Ascending aorta (tissue), 2 donors: ENCODE results near the gene C2orf92. TPM values are rescaled to one million over a fixed set of nuclear protein-coding genes. Genes with fewer than 3 reads are reported as not detected.
A peak's percentile ranks its signal among the peaks of the same experiment; 100 is the strongest.

Experiments used
- DNase-seq, 2 donors: peaks; one replicate each; pipeline ENCODE4 v3.0.0-alpha.2; 2019; ENCODE audit warnings: low spot score in 2 of 2
- H3K27ac ChIP-seq, 2 donors: fragments of 200-600 bp; sonication (generic); one replicate each; pipeline ENCODE4 v1.5.1; 2016 to 2017; ENCODE audit warnings: mild to moderate bottlenecking in 1 of 2
- H3K27me3 ChIP-seq: fragments of 200-600 bp; sonication (generic); one replicate; pipeline ENCODE4 v1.5.1; 2017
- H3K36me3 ChIP-seq, 2 donors: fragments of 200-600 bp; sonication (generic); one replicate each; pipeline ENCODE4 v1.5.1; 2016
- H3K4me1 ChIP-seq, 2 donors: fragments of 200-600 bp; sonication (generic); one replicate each; pipeline ENCODE4 v1.5.1; 2016 to 2017; ENCODE audit warnings: mild to moderate bottlenecking in 1 of 2
- H3K4me3 ChIP-seq, 2 donors: fragments of 200-600 bp; sonication (generic); one replicate each; pipeline ENCODE4 v1.5.1; 2016 to 2017; ENCODE audit warnings: mild to moderate bottlenecking in 1 of 2
- H3K9me3 ChIP-seq, 2 donors: fragments of 200-600 bp; sonication (generic); one replicate each; pipeline ENCODE4 v1.5.1; 2016
- intact Hi-C: fragments of 100-400 bp; cut with DNase I; formaldehyde crosslinking; loops from one replicate; pipeline ENCODE4 v1.15.1; 2023
- total RNA-seq: library from RNA; depleted of rRNA; stranded (reverse); fragments of >200 nt; gene quantifications from one replicate; pipeline ENCODE4 v1.1.0, GENCODE V29; 2016
- TF ChIP-seq, protein P1 (sequence below), 3 experiments: fragments of 200-600 bp in 2 of 3; fragments of 450-650 bp in 1 of 3; sonication (generic) in 2 of 3; IDR thresholded peaks; one replicate each; pipeline ENCODE4 v1.5.1; 2016 to 2019; ENCODE audit warnings: antibody characterized with exemption in 3 of 3, mild to moderate bottlenecking in 1 of 3, moderate library complexity in 1 of 3

The C2orf92 gene
- total RNA-seq, 1 donor from 2014 or later: 4.6 TPM

DNA sequence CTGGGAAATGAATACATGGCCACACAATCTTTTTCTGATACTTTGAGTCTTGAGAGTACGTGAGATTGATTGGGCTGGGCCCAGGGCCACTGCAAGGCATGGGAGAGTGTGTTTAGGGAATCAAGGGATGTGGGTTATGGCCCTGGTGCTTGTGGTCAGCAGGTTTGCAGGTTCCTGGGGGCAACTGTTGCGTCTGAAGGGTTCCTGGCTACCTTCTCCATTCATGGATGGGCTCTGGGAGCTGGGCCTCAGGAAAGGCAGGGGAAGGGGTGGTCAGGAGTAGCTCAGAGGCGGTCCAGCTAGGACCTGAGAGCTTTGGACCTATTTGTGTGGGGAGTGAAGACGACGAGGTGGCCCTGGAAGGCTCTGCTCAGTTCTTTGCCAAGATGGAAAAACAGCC is 35.5 kb downstream of the C2orf92 start:
- no peaks in the 10 kb centered on the region for H3K27me3 ChIP-seq
- H3K4me1 ChIP-seq: no peaks in the 10 kb centered on the region
- H3K4me3 ChIP-seq: no peak overlapping the region
- no peak overlapping the region for H3K27ac ChIP-seq
- no peaks in the 10 kb centered on the region for H3K9me3 ChIP-seq
- no peaks in the 10 kb centered on the region for H3K36me3 ChIP-seq
- intact Hi-C loops: no loop called here
- no peak for DNase-seq
- TF ChIP-seq, protein P1, sequence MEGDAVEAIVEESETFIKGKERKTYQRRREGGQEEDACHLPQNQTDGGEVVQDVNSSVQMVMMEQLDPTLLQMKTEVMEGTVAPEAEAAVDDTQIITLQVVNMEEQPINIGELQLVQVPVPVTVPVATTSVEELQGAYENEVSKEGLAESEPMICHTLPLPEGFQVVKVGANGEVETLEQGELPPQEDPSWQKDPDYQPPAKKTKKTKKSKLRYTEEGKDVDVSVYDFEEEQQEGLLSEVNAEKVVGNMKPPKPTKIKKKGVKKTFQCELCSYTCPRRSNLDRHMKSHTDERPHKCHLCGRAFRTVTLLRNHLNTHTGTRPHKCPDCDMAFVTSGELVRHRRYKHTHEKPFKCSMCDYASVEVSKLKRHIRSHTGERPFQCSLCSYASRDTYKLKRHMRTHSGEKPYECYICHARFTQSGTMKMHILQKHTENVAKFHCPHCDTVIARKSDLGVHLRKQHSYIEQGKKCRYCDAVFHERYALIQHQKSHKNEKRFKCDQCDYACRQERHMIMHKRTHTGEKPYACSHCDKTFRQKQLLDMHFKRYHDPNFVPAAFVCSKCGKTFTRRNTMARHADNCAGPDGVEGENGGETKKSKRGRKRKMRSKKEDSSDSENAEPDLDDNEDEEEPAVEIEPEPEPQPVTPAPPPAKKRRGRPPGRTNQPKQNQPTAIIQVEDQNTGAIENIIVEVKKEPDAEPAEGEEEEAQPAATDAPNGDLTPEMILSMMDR (IDR thresholded peaks at IDR 0.05): no peak

DNA sequence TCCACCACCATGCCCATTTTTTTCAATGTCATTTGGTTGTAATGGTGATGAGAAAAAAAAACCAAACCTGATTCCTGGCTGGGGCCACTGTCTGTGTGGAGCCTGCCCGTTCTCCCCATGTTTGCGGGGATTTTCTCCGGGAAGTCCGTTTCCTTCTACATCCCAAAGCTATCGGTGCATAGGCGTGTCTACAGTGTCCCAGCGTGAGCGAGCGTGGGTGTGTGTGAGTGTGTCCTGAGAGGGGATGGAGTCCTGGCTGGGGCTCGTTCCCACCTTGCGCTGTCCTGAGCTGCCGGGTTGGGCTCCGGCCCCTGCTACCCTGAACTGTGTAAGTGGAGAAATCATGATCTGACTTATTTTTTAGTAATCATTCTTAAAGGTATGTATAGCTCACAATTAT is 36.6 kb downstream of the C2orf92 start:
- H3K27me3 ChIP-seq: no peaks in the 10 kb centered on the region
- no peak overlapping the region for H3K27ac ChIP-seq
- no peak overlapping the region for H3K4me3 ChIP-seq
- no peaks in the 10 kb centered on the region for H3K4me1 ChIP-seq
- H3K36me3 ChIP-seq: no peaks in the 10 kb centered on the region
- TF ChIP-seq, protein P1 (IDR thresholded peaks at IDR 0.05): no peak
- DNase-seq: peak in 1 of 2 donors; percentile 47
- intact Hi-C loops: no loop called here
- H3K9me3 ChIP-seq: no peaks in the 10 kb centered on the region

DNA sequence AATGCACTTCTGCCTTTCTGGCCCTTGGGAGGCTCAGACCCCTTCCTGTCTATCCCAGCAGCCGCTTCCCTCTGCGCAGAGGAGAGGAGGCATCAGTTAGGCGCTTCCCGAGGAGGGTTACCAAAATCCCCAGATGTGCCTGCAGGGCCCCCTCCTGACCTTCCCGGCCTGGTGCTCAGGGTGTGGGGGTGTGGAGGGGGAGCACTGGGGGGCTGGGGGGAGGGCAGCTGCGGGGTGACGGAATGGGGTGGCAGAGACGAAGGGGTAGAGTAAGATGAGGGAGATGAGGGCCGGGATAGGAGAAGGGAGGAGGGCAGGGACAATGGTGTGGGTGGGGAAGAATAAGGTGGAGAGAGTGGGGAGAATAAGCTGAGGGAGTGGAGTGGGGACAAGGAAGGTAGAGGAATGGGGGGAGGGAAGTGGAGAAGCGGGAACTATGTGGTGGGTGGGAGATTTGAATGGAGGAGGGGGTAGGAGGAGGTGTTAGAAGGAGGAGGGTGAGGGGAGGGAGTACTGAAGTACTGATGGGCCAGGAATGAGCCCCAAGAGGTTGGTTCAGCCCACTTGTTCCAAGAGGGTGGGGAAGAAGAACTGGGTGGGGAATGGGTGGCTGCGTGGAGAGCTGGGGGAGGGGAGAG is 37.3 kb downstream of the C2orf92 start:
- TF ChIP-seq, protein P1 (IDR thresholded peaks at IDR 0.05): no peak
- no peaks in the 10 kb centered on the region for H3K27me3 ChIP-seq
- no peaks in the 10 kb centered on the region for H3K9me3 ChIP-seq
- H3K4me1 ChIP-seq: no peaks in the 10 kb centered on the region
- no peaks in the 10 kb centered on the region for H3K36me3 ChIP-seq
- peak in 1 of 2 donors; percentile 9 for DNase-seq
- intact Hi-C loops: no loop called here
- H3K4me3 ChIP-seq: no peak overlapping the region
- H3K27ac ChIP-seq: no peak overlapping the region

DNA sequence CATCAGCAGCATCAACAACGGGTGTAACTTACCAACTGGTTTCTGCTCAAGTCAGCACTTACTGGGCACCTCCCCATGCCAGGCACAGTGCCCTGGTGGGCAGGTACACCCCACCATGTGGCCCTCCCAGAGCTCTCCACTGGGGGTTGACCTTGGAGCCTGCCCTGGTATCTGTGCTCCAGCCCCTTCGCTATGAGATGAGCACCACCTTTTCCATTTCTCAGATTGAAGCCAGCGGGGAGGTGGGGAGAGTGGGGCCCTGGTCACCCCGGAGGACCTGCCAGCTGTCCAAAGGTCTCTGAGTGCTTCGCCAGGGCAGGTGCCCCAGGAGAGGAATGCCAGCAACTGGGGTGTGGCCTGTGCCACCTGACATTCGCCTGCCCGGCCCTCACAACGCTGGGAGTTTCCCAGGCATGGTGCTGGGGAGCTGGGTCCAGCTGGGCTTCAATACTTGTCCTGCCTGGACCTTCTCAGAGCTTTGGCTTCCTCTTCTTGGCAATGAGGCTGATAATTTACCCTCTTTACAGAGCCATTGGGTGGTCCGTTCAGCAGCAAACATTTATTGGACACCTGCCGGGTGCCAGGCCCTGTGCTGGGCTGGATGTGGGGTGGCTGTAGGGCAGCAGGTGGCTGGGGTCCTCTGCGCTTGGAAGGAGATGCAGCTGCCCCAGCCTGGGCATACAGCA is 38.0 kb downstream of the C2orf92 start:
- TF ChIP-seq, protein P1 (IDR thresholded peaks at IDR 0.05): no peak
- intact Hi-C loops: no loop called here
- peak in 1 of 2 donors; percentile 53 for DNase-seq
- Histone ChIP-seq H3K4me1 (no peaks in the 10 kb centered on the region), H3K4me3 (no peak overlapping the region), H3K27ac (no peak overlapping the region), H3K9me3 (no peaks in the 10 kb centered on the region), H3K36me3 (no peaks in the 10 kb centered on the region), H3K27me3 (no peaks in the 10 kb centered on the region)

DNA sequence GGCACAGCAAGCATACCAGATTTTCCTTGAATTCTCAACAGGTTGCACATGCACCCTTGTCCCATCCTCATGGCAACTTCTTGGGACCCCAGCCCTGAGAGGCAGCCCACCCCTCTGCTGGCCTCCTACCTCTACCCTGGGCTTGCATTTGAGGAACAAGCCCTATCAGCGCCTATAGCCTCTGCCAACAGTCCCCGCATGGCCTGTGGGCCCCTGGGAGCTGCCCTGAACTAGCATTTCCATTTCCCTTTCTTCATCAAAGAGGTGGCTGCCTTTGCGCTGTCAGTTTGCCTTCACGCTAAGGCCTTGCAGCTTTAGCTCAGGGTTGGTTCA is 38.5 kb downstream of the C2orf92 start:
- no peak overlapping the region for H3K4me3 ChIP-seq
- no peaks in the 10 kb centered on the region for H3K27me3 ChIP-seq
- no peak overlapping the region for H3K27ac ChIP-seq
- no peaks in the 10 kb centered on the region for H3K4me1 ChIP-seq
- no peaks in the 10 kb centered on the region for H3K36me3 ChIP-seq
- TF ChIP-seq, protein P1 (IDR thresholded peaks at IDR 0.05): no peak
- intact Hi-C loops: no loop called here
- no peak for DNase-seq
- no peaks in the 10 kb centered on the region for H3K9me3 ChIP-seq
